ENCODE data around the gene MYF5. TPM values are rescaled to one million over a fixed set of nuclear protein-coding genes. Genes with fewer than 3 reads are reported as not detected.

The MYF5 gene
- total and polyA plus RNA-seq, 10 of the 15 experiments (the other 5 are each of a cell fraction or from before 2014, with no cell fraction given) = not detected

GRCh38 chr12:80698847-80699542, 17.7 kb upstream of the MYF5 start:
- ATAC-seq = no peak
- CTCF ChIA-PET = no interaction called here
- RAD21 ChIA-PET (ENCODE audit: unreplicated experiment) = no interaction called here
- Histone ChIP-seq H3K79me2 (ENCODE audit: control insufficient read depth, insufficient read depth, low read length) (no peaks in the 10 kb centered on the region), H3K36me3 (ENCODE audit: control insufficient read depth in 2 of 2, insufficient read depth in 2 of 2, low read length in 1 of 2) (no peaks in the 10 kb centered on the region), H3K4me1 (ENCODE audit: control insufficient read depth, insufficient read depth, low read length) (peaks cover 8% of the 10 kb centered on the region; the same call in 1 of the 2 replicates), H2AFZ (ENCODE audit: control insufficient read depth, low read depth, low read length) (no peak overlapping the region), H3K4me3 (no peak overlapping the region), H3K27ac (ENCODE audit: control insufficient read depth, insufficient read depth) (no peak overlapping the region), H4K20me1 (ENCODE audit: control insufficient read depth, insufficient read depth) (no peaks in the 10 kb centered on the region), H3K9me3 (replicated peaks; ENCODE audit: control insufficient read depth, insufficient read depth, low read length) (no peaks in the 10 kb centered on the region), H3K27me3 (replicated peaks in 1 of 2; ENCODE audit: control insufficient read depth in 2 of 2, insufficient read depth in 2 of 2, low read length in 1 of 2) (no peaks in the 10 kb centered on the region), H3K4me2 (ENCODE audit: control insufficient read depth, insufficient read depth) (no peak overlapping the region), H3K9ac (ENCODE audit: control insufficient read depth, insufficient read depth, low read length) (no peak overlapping the region)
- 63% methylated on average over 7 of the region's 7 CpGs for WGBS (ENCODE audit: insufficient coverage, insufficient replicate concordance, low lambda C conversion rate, missing lambda C conversion rate)
- in situ Hi-C loops (cut with MboI) (no loop called here), intact Hi-C loops (cut with micrococcal nuclease; ENCODE audit: unreplicated experiment) (no loop called here)
- SMC1A ChIA-PET (ENCODE audit: uncharacterized antibody, unreplicated experiment) = no interaction called here
- POLR2A ChIA-PET = no interaction called here
- TF ChIP-seq ESRRA (IDR thresholded peaks at IDR 0.05; ENCODE audit: low read length) (no peak), NRF1 (conservative IDR thresholded peaks at IDR 0.05; ENCODE audit: low read depth, low read length) (no peak), EZH2 (IDR thresholded peaks at IDR 0.05; ENCODE audit: borderline replicate concordance, control insufficient read depth, low read depth, low read length) (no peak), ELK1 (IDR thresholded peaks at IDR 0.05; ENCODE audit: low read depth, low read length) (no peak), STAT1 (conservative IDR thresholded peaks at IDR 0.05) (no peak), SUPT20H (IDR thresholded peaks at IDR 0.05; ENCODE audit: borderline replicate concordance, control insufficient read depth, low read depth, low read length) (no peak), EED (IDR thresholded peaks at IDR 0.05; ENCODE audit: low read depth) (no peak), EP300 (IDR thresholded peaks at IDR 0.05; ENCODE audit: borderline replicate concordance in 1 of 2, control insufficient read depth in 1 of 2, low read depth in 2 of 2, low read length in 2 of 2) (no peak), JUND (IDR thresholded peaks at IDR 0.05; ENCODE audit: low read depth, low read length) (no peak), GABPA (IDR thresholded peaks at IDR 0.05; ENCODE audit: low read depth) (no peak), ZNF592 (IDR thresholded peaks at IDR 0.05) (no peak), RELA (IDR thresholded peaks at IDR 0.05; ENCODE audit: borderline replicate concordance, partially characterized antibody) (no peak), PKNOX1 (IDR thresholded peaks at IDR 0.05) (no peak), SIN3A (IDR thresholded peaks at IDR 0.05; ENCODE audit: low read depth, low read length) (no peak)
- no TSS peak for BruUV-seq (replicated peaks)
- FAIRE-seq = no peak
- DNase-seq (ENCODE audit: low read depth, low spot score) = no peak

Data from GM12878 (cell line).